OCI-LY1 (cell line): ENCODE results near the gene DIAPH3.
A peak's percentile ranks its signal among the peaks of the same experiment; 100 is the strongest.

Experiments
- H2AFZ ChIP-seq: fragments of 200-600 bp; sonication (generic), shearing (Covaris generic); 2 replicates; pipeline ENCODE4 v1.6.0; 2014; ENCODE audit warnings: antibody characterized with exemption, mild to moderate bottlenecking, low read length
- H3F3A ChIP-seq: fragments of 200-600 bp; sonication (generic), shearing (Covaris generic); 2 replicates; pipeline ENCODE4 v1.6.0; 2014; ENCODE audit warnings: mild to moderate bottlenecking, antibody characterized with exemption, low read length, moderate library complexity; ENCODE audit not compliant: insufficient read depth
- H3K27ac ChIP-seq: fragments of 200-600 bp; sonication (generic); 2 replicates; pipeline ENCODE4 v1.5.1; 2014; ENCODE audit warnings: low read length, mixed run types, mild to moderate bottlenecking, low read depth; ENCODE audit not compliant: poor library complexity, severe bottlenecking
- H3K27me3 ChIP-seq: fragments of 200-600 bp; sonication (generic); 2 replicates; pipeline ENCODE4 v1.6.0; 2014; ENCODE audit warnings: antibody characterized with exemption, mild to moderate bottlenecking, low read length, moderate library complexity; ENCODE audit not compliant: insufficient read depth
- H3K36me3 ChIP-seq: fragments of 200-600 bp; sonication (generic); 2 replicates; pipeline ENCODE4 v1.6.1; 2014; ENCODE audit warnings: mild to moderate bottlenecking, antibody characterized with exemption, low read length, moderate library complexity, mixed read lengths; ENCODE audit not compliant: insufficient read depth
- H3K4me1 ChIP-seq: fragments of 200-600 bp; sonication (generic); 2 replicates; pipeline ENCODE4 v1.5.1; 2014; ENCODE audit warnings: mild to moderate bottlenecking, low read length, moderate library complexity; ENCODE audit not compliant: insufficient read depth, severe bottlenecking
- H3K4me2 ChIP-seq: fragments of 200-600 bp; sonication (generic), shearing (Covaris generic); 2 replicates; pipeline ENCODE4 v1.6.1; 2014; ENCODE audit warnings: low read length
- H3K4me3 ChIP-seq: fragments of 200-600 bp; sonication (generic); 2 replicates; pipeline ENCODE4 v1.5.1; 2014; ENCODE audit warnings: low read length, low read depth, mild to moderate bottlenecking, mixed read lengths; ENCODE audit not compliant: poor library complexity, severe bottlenecking
- H3K79me2 ChIP-seq: fragments of 200-600 bp; shearing (Covaris generic); 2 replicates; pipeline ENCODE4 v1.6.1; 2016; ENCODE audit warnings: mixed run types, low read length, mixed read lengths; ENCODE audit not compliant: insufficient read depth
- H3K9ac ChIP-seq: fragments of 200-600 bp; sonication (generic), shearing (Covaris generic); 2 replicates; pipeline ENCODE4 v1.6.1; 2014; ENCODE audit warnings: mild to moderate bottlenecking, low read length, mixed read lengths
- H3K9me2 ChIP-seq: fragments of 200-600 bp; sonication (generic), shearing (Covaris generic); 2 replicates; pipeline ENCODE4 v1.6.1; 2014; ENCODE audit warnings: low read depth, mild to moderate bottlenecking, low read length, mixed read lengths
- H3K9me3 ChIP-seq: fragments of 200-600 bp; shearing (Covaris generic); 2 replicates; pipeline ENCODE4 v1.6.1; 2014; ENCODE audit warnings: low read length, mixed read lengths
- H4K20me1 ChIP-seq: fragments of 200-600 bp; sonication (generic), shearing (Covaris generic); 2 replicates; pipeline ENCODE4 v1.6.0; 2016; ENCODE audit warnings: mild to moderate bottlenecking, low read length; ENCODE audit not compliant: insufficient read depth
- EZH2 ChIP-seq: fragments of 200-600 bp; sonication (generic), shearing (Covaris generic); IDR thresholded peaks from 2 replicates; pipeline ENCODE4 v1.8.0; 2017; ENCODE audit warnings: borderline replicate concordance, mixed run types, mild to moderate bottlenecking, antibody characterized with exemption, low read length, moderate library complexity, mixed read lengths
- TF ChIP-seq, protein P1 (sequence below): fragments of 200-600 bp; sonication (generic), shearing (Covaris generic); IDR thresholded peaks from 2 replicates; pipeline ENCODE4 v1.5.1; 2017; ENCODE audit warnings: mild to moderate bottlenecking, antibody characterized with exemption, low read length, moderate library complexity, mixed read lengths

The DIAPH3 gene

DNA sequence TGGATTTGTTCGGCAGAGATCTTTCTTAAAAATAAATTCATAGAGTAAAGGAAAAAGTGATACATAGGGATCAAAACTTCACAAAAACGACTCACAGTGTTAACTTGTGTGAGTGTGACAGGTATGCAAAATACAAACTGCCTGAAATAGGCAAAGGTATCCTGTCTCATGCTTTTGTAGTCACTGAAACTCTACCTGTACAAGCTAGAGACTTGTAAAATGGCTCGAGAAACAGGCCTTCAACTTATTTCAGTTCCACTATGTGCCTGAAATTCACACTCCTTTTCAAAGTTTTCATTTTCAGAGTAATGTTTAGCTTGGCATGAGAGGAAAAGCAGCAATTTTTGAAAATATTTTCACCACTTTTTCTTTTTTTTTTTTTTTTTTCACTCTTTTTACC, 290.4 kb downstream of the DIAPH3 start:
- Histone ChIP-seq H3K9me3 (no peaks in the 10 kb centered on the region), H3K27me3 (no peaks in the 10 kb centered on the region)
- no peak for TF ChIP-seq EZH2
- TF ChIP-seq, protein P1, sequence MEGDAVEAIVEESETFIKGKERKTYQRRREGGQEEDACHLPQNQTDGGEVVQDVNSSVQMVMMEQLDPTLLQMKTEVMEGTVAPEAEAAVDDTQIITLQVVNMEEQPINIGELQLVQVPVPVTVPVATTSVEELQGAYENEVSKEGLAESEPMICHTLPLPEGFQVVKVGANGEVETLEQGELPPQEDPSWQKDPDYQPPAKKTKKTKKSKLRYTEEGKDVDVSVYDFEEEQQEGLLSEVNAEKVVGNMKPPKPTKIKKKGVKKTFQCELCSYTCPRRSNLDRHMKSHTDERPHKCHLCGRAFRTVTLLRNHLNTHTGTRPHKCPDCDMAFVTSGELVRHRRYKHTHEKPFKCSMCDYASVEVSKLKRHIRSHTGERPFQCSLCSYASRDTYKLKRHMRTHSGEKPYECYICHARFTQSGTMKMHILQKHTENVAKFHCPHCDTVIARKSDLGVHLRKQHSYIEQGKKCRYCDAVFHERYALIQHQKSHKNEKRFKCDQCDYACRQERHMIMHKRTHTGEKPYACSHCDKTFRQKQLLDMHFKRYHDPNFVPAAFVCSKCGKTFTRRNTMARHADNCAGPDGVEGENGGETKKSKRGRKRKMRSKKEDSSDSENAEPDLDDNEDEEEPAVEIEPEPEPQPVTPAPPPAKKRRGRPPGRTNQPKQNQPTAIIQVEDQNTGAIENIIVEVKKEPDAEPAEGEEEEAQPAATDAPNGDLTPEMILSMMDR = no peak

GRCh38 chr13:59867867-59868266, 295.9 kb downstream of the DIAPH3 start:
- no peak overlapping the region for H3K4me3 ChIP-seq
- no peaks in the 10 kb centered on the region for H3K36me3 ChIP-seq
- H2AFZ ChIP-seq = no peak overlapping the region
- H3K27me3 ChIP-seq = no peaks in the 10 kb centered on the region
- TF ChIP-seq EZH2 = no peak
- TF ChIP-seq, protein P1 = no peak
- H3K27ac ChIP-seq = no peak overlapping the region
- no peaks in the 10 kb centered on the region for H3K79me2 ChIP-seq
- no peaks in the 10 kb centered on the region for H3K9me2 ChIP-seq
- H3K9me3 ChIP-seq = no peaks in the 10 kb centered on the region
- peaks cover 15% of the 10 kb centered on the region for H3K4me1 ChIP-seq
- no peaks in the 10 kb centered on the region for H4K20me1 ChIP-seq
- no peak overlapping the region for H3K9ac ChIP-seq
- H3F3A ChIP-seq = no peaks in the 10 kb centered on the region
- H3K4me2 ChIP-seq = no peak overlapping the region

More for the DNA sequence above, 290.4 kb downstream of the DIAPH3 start:
- no peaks in the 10 kb centered on the region for H3K9me2 ChIP-seq
- no peak overlapping the region for H2AFZ ChIP-seq
- H3F3A ChIP-seq = no peaks in the 10 kb centered on the region
- H3K36me3 ChIP-seq = peaks cover 15% of the 10 kb centered on the region
- H3K79me2 ChIP-seq = no peaks in the 10 kb centered on the region
- H3K4me2 ChIP-seq = no peak overlapping the region; the same call in 1 of the 2 replicates
- no peak overlapping the region for H3K9ac ChIP-seq
- H3K4me1 ChIP-seq = peaks cover 30% of the 10 kb centered on the region
- H3K27ac ChIP-seq = peak overlapping the region; percentile 12
- no peaks in the 10 kb centered on the region for H4K20me1 ChIP-seq
- no peak overlapping the region for H3K4me3 ChIP-seq

DNA sequence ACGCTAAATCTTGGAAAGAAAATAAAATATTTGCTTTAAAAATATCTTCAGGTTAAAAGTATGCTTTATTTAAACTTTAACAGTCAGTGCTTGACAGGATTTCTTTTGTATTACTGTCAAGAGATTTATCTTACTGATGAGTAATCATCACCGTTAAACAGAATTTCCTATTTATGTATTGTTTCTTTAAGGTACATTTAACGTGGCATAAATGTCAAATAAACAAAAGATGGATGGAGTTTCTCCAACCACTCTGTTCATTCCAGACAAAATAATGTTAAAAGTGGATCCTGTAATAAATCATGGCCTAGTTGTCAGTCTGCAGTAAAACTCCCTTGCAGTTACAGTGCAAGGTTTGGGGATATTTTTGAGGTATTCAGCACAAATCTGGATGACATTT, 298.3 kb downstream of the DIAPH3 start:
- Histone ChIP-seq H3K36me3 (no peaks in the 10 kb centered on the region), H3K9me3 (no peaks in the 10 kb centered on the region), H3K27ac (no peak overlapping the region), H4K20me1 (no peaks in the 10 kb centered on the region), H3K27me3 (no peaks in the 10 kb centered on the region), H3K4me2 (no peak overlapping the region), H3K9me2 (no peaks in the 10 kb centered on the region), H3K9ac (no peak overlapping the region), H2AFZ (no peak overlapping the region), H3K79me2 (no peaks in the 10 kb centered on the region), H3F3A (no peaks in the 10 kb centered on the region), H3K4me3 (no peak overlapping the region), H3K4me1 (peaks cover 13% of the 10 kb centered on the region)
- TF ChIP-seq EZH2 = no peak
- TF ChIP-seq, protein P1 = no peak
